ENCODE measurements around the gene FAM32A. TPM values are rescaled to one million over a fixed set of nuclear protein-coding genes. Genes with fewer than 3 reads are reported as not detected.

FAM32A gene
- total RNA-seq, 4 donors from 2014 or later = 55.3 to 82.6 (median 73.0) TPM

GRCh38 chr19:16157601-16158000, 27.6 kb upstream of the FAM32A start:
- H3K27ac ChIP-seq = no peak overlapping the region
- no peaks in the 10 kb centered on the region for H3K4me1 ChIP-seq
- H3K27me3 ChIP-seq = no peaks in the 10 kb centered on the region
- H3K4me3 ChIP-seq = no peak overlapping the region
- WGBS, 2 donors = 82 to 88% methylated on average over 8 to 10 of the region's 10 CpGs
- H3K9me3 ChIP-seq = no peaks in the 10 kb centered on the region
- no peaks in the 10 kb centered on the region for H3K36me3 ChIP-seq
- TF ChIP-seq CTCF (IDR thresholded peaks at IDR 0.05) (no peak), POLR2A (IDR thresholded peaks at IDR 0.05) (no peak), EP300 (IDR thresholded peaks at IDR 0.05) (no peak)
- DNase-seq (ENCODE audit: low spot score in 2 of 2) = no peak

GRCh38 chr19:16159655-16160054, 25.6 kb upstream of the FAM32A start:
- TF ChIP-seq POLR2A (IDR thresholded peaks at IDR 0.05) (no peak), EP300 (IDR thresholded peaks at IDR 0.05) (no peak), CTCF (IDR thresholded peaks at IDR 0.05) (no peak)
- H3K4me1 ChIP-seq = no peaks in the 10 kb centered on the region

GRCh38 chr19:16160445-16160942, 24.7 kb upstream of the FAM32A start:
- H3K4me3 ChIP-seq = no peak overlapping the region
- H3K4me1 ChIP-seq = no peaks in the 10 kb centered on the region
- no peak overlapping the region for H3K27ac ChIP-seq
- no peak for DNase-seq (ENCODE audit: low spot score in 2 of 2)
- H3K27me3 ChIP-seq = no peaks in the 10 kb centered on the region
- WGBS, 2 donors = 72 to 74% methylated on average over 4 to 6 of the region's 6 CpGs
- H3K9me3 ChIP-seq = no peaks in the 10 kb centered on the region
- no peak for TF ChIP-seq EP300 (IDR thresholded peaks at IDR 0.05)
- TF ChIP-seq POLR2A (IDR thresholded peaks at IDR 0.05) = no peak
- no peak for TF ChIP-seq CTCF (IDR thresholded peaks at IDR 0.05)
- H3K36me3 ChIP-seq = no peaks in the 10 kb centered on the region

More at GRCh38 chr19:16159655-16160054, 25.6 kb upstream of the FAM32A start:
- Histone ChIP-seq H3K36me3 (no peaks in the 10 kb centered on the region), H3K27me3 (no peaks in the 10 kb centered on the region), H3K27ac (no peak overlapping the region), H3K9me3 (no peaks in the 10 kb centered on the region), H3K4me3 (no peak overlapping the region)
- no peak for DNase-seq (ENCODE audit: low spot score in 2 of 2)
- WGBS, 2 donors = 88 to 90% methylated on average over 5 of the region's 5 CpGs

- H3K27me3 ChIP-seq = no peaks in the 10 kb centered on the region
- TF ChIP-seq CTCF (IDR thresholded peaks at IDR 0.05) (no peak), EP300 (IDR thresholded peaks at IDR 0.05) (no peak), POLR2A (IDR thresholded peaks at IDR 0.05) (no peak)
- no peaks in the 10 kb centered on the region for H3K9me3 ChIP-seq
- DNase-seq (ENCODE audit: low spot score in 2 of 2) = no peak
- no peaks in the 10 kb centered on the region for H3K36me3 ChIP-seq
- WGBS, 2 donors = 67 to 74% methylated on average over 14 of the region's 14 CpGs
- no peaks in the 10 kb centered on the region for H3K4me1 ChIP-seq
- H3K27ac ChIP-seq = no peak overlapping the region
- H3K4me3 ChIP-seq = no peak overlapping the region
Observed at GRCh38 chr19:16160943-16161560, 24.2 kb upstream of the FAM32A start.

GRCh38 chr19:16161840-16162239, 23.4 kb upstream of the FAM32A start:
- H3K4me3 ChIP-seq = no peak overlapping the region
- no peaks in the 10 kb centered on the region for H3K36me3 ChIP-seq
- no peaks in the 10 kb centered on the region for H3K27me3 ChIP-seq
- H3K4me1 ChIP-seq = no peaks in the 10 kb centered on the region
- no peak for TF ChIP-seq EP300 (IDR thresholded peaks at IDR 0.05)
- H3K27ac ChIP-seq = no peak overlapping the region
- DNase-seq (ENCODE audit: low spot score in 2 of 2) = no peak
- no peaks in the 10 kb centered on the region for H3K9me3 ChIP-seq
- WGBS, 2 donors = 82 to 85% methylated on average over 3 of the region's 3 CpGs

Data from tibial nerve (tissue), 4 donors.